GM12878 (cell line): Measurements from ENCODE around the gene RNU6-9. TPM values are rescaled to one million over a fixed set of nuclear protein-coding genes. Genes with fewer than 3 reads are reported as not detected.

Experiments
- ATAC-seq: fragments of 200-7000 bp; cut with Tn5 transposase; 3 replicates; pipeline ENCODE4 v1.9.1; 2020; ENCODE audit warnings: mild to moderate bottlenecking, moderate library complexity
- BruUV-seq: library from RNA; stranded (reverse); fragments of 400-500 nt; replicated peaks from 2 replicates; lab custom pipeline; 2021; lab: Mats Ljungman, UMichigan
- CTCF ChIA-PET: fragments of 300-600 bp; sonication (Branson Sonifier 250); formaldehyde crosslinking; extraction: SDS; loops from one replicate; lab custom pipeline; 2021; ENCODE audit warnings: inconsistent platforms; lab: Yijun Ruan, JAX
- POLR2A ChIA-PET: fragments of 350-600 bp; formaldehyde crosslinking; extraction: SDS; loops from one replicate; lab custom pipeline; 2021; ENCODE audit warnings: inconsistent platforms; lab: Charles Lee
- RAD21 ChIA-PET: fragments of 300-600 bp; sonication (Branson Sonifier 250); formaldehyde crosslinking; loops from one replicate; lab custom pipeline; 2023; ENCODE audit warnings: antibody characterized with exemption; ENCODE audit not compliant: unreplicated experiment; lab: Charles Lee
- SMC1A ChIA-PET: fragments of 300-600 bp; sonication (Branson Sonifier 250); formaldehyde crosslinking; loops from one replicate; lab custom pipeline; 2023; ENCODE audit not compliant: unreplicated experiment, uncharacterized antibody; lab: Charles Lee
- DNase-seq: peaks from one replicate; pipeline ENCODE4 v3.0.0-alpha.2; 2011; ENCODE audit warnings: low read depth, low spot score
- FAIRE-seq: peaks from 3 replicates; lab custom pipeline; 2011; peaks lifted over from hg19 to GRCh38; lab: Jason Lieb, UNC
- H2AFZ ChIP-seq: 2 replicates; pipeline ENCODE4 v1.6.0; 2011; ENCODE audit warnings: low read depth, low read length, control low read depth; ENCODE audit not compliant: control insufficient read depth
- H3K27ac ChIP-seq: 2 replicates; pipeline ENCODE4 v1.5.1; 2011; ENCODE audit warnings: control low read depth; ENCODE audit not compliant: control insufficient read depth, insufficient read depth
- H3K27me3 ChIP-seq, 2 experiments: replicated peaks in 1 of 2; 2 replicates each; pipeline versions ENCODE4 v1.6.0 to v1.6.1; 2011; ENCODE audit warnings: low read length in 1 of 2; ENCODE audit not compliant: control insufficient read depth in 2 of 2, insufficient read depth in 2 of 2
- H3K36me3 ChIP-seq, 2 experiments: 2 replicates each; pipeline ENCODE4 v1.5.1; 2011; ENCODE audit warnings: low read length in 1 of 2; ENCODE audit not compliant: control insufficient read depth in 2 of 2, insufficient read depth in 2 of 2
- H3K4me1 ChIP-seq: 2 replicates; pipeline ENCODE4 v1.6.1; 2011; ENCODE audit warnings: mild to moderate bottlenecking, low read length, moderate library complexity, mixed read lengths; ENCODE audit not compliant: control insufficient read depth, insufficient read depth
- H3K4me2 ChIP-seq: 2 replicates; pipeline ENCODE4 v1.6.0; 2011; ENCODE audit warnings: control low read depth; ENCODE audit not compliant: control insufficient read depth, insufficient read depth
- H3K4me3 ChIP-seq: fragments of 200-600 bp; sonication (generic); 2 replicates; pipeline ENCODE4 v1.5.1; 2016
- H3K79me2 ChIP-seq: 2 replicates; pipeline ENCODE4 v1.6.0; 2011; ENCODE audit warnings: low read length; ENCODE audit not compliant: control insufficient read depth, insufficient read depth
- H3K9ac ChIP-seq: 2 replicates; pipeline ENCODE4 v1.8.0; 2011; ENCODE audit warnings: low read length, control low read depth, mixed read lengths; ENCODE audit not compliant: control insufficient read depth, insufficient read depth
- H3K9me3 ChIP-seq: replicated peaks from 3 replicates; pipeline ENCODE4 v1.5.1; 2011; ENCODE audit warnings: mild to moderate bottlenecking, low read length; ENCODE audit not compliant: control insufficient read depth, insufficient read depth
- H4K20me1 ChIP-seq: 2 replicates; pipeline ENCODE4 v1.6.0; 2011; ENCODE audit not compliant: control insufficient read depth, insufficient read depth
- ATF3 ChIP-seq: IDR thresholded peaks from 2 replicates; pipeline ENCODE4 v1.6.1; 2011; ENCODE audit warnings: low read depth, mild to moderate bottlenecking, low read length, moderate library complexity, borderline replicate concordance; ENCODE audit errors: extremely low read depth
- BHLHE40 ChIP-seq, 2 experiments: fragments of 450-650 bp in 1 of 2; IDR thresholded peaks; 2 replicates each; pipeline ENCODE4 v1.6.1; 2011 to 2017; ENCODE audit warnings: low read depth in 2 of 2, borderline replicate concordance in 1 of 2, improper control_type of control experiment in 1 of 2, low read length in 1 of 2, mild to moderate bottlenecking in 1 of 2
- CHD1 ChIP-seq: IDR thresholded peaks from 2 replicates; pipeline ENCODE4 v1.6.1; 2012; ENCODE audit warnings: low read depth, low read length, improper control_type of control experiment
- CHD4 ChIP-seq: fragments of 200-600 bp; sonication (generic); IDR thresholded peaks from 2 replicates; pipeline ENCODE4 v1.6.1; 2016; ENCODE audit warnings: mild to moderate bottlenecking
- DPF2 ChIP-seq: fragments of 450-650 bp; IDR thresholded peaks from 2 replicates; pipeline ENCODE4 v1.6.1; 2017; ENCODE audit warnings: mild to moderate bottlenecking
- GABPA ChIP-seq: IDR thresholded peaks from 2 replicates; pipeline ENCODE4 v1.6.1; 2014; ENCODE audit warnings: antibody characterized with exemption, low read depth, mild to moderate bottlenecking, inconsistent platforms
- JUNB ChIP-seq: IDR thresholded peaks from 2 replicates; pipeline ENCODE4 v1.6.1; 2016; ENCODE audit warnings: antibody characterized with exemption, mild to moderate bottlenecking
- KLF5 ChIP-seq: fragments of 450-650 bp; IDR thresholded peaks from 2 replicates; pipeline ENCODE4 v1.6.1; 2014; ENCODE audit warnings: mild to moderate bottlenecking; ENCODE audit not compliant: partially characterized antibody
- NKRF ChIP-seq: fragments of 450-650 bp; conservative IDR thresholded peaks from 2 replicates; pipeline ENCODE4 v1.6.1; 2017; ENCODE audit warnings: mild to moderate bottlenecking, moderate library complexity
- RB1 ChIP-seq: fragments of 450-650 bp; formaldehyde crosslinking; IDR thresholded peaks from 2 replicates; pipeline ENCODE4 v1.6.1; 2017; ENCODE audit warnings: mild to moderate bottlenecking, borderline replicate concordance
- SMAD1 ChIP-seq: fragments of 450-650 bp; IDR thresholded peaks from 2 replicates; pipeline ENCODE4 v1.6.1; 2018; ENCODE audit warnings: mild to moderate bottlenecking, low read depth; ENCODE audit not compliant: partially characterized antibody
- SMARCA5 ChIP-seq: fragments of 450-650 bp; IDR thresholded peaks from 2 replicates; pipeline ENCODE4 v1.6.1; 2017; ENCODE audit warnings: mild to moderate bottlenecking
- SP1 ChIP-seq: IDR thresholded peaks from one replicate; pipeline ENCODE4 v1.6.1; 2011; ENCODE audit warnings: low read depth, low read length
- WRNIP1 ChIP-seq: IDR thresholded peaks from 2 replicates; pipeline ENCODE4 v1.6.1; 2011; ENCODE audit warnings: low read depth, low read length, improper control_type of control experiment, borderline replicate concordance
- YY1 ChIP-seq: IDR thresholded peaks from 2 replicates; pipeline ENCODE4 v1.6.1; 2011; ENCODE audit warnings: low read depth, mild to moderate bottlenecking, low read length
- ZNF217 ChIP-seq: fragments of 450-650 bp; IDR thresholded peaks from 2 replicates; pipeline ENCODE4 v1.6.1; 2017; ENCODE audit warnings: antibody characterized with exemption, mild to moderate bottlenecking
- WGBS: methylation state at CpG from one replicate; pipeline ENCODE4 v1.1.6; 2016; ENCODE audit warnings: low lambda C conversion rate; ENCODE audit not compliant: insufficient replicate concordance, insufficient coverage; ENCODE audit errors: missing lambda C conversion rate; 5-methylcytosine and 5-hydroxymethylcytosine counted together
- in situ Hi-C: fragments of 300-500 bp; cut with MboI; formaldehyde crosslinking; loops from 9 replicates; pipeline ENCODE4 v1.14.3; 2018; ENCODE audit warnings: mixed read lengths
- intact Hi-C: fragments of 100-400 bp; cut with micrococcal nuclease; formaldehyde crosslinking; loops from one replicate; pipeline ENCODE4 v1.14.2; 2022; ENCODE audit not compliant: unreplicated experiment
- polyA plus RNA-seq, 11 experiments: library from polyadenylated mRNA; depleted of rRNA in 4 of 11; unstranded in 6 of 11; stranded (reverse) in 5 of 11; fragments of >200 nt; fragmentation: Nextera tagmentation in 4 of 11; fragmentation: Illumina TruSeq in 1 of 11; extraction: Ambion mirVana in 4 of 11; extraction: Trizol in 1 of 11; gene quantifications; 1 replicate in 1 of 11; 2 replicates in 10 of 11; pipeline versions ENCODE4 v1.2.1 to v1.2.3, GENCODE V29; 2011 to 2016; ENCODE audit warnings: inconsistent platforms in 2 of 11, missing spikeins in 2 of 11, low read depth in 1 of 11
- total RNA-seq, 4 experiments: library from RNA; depleted of rRNA in 3 of 4; stranded (reverse); fragments of >200 nt in 3 of 4; fragmentation: Illumina TruSeq in 1 of 4; extraction: Trizol in 1 of 4; gene quantifications; 2 replicates each; pipeline versions ENCODE4 v1.2.1 to v1.2.3, GENCODE V29; 2013 to 2021
- TF ChIP-seq, protein P1 (sequence below): IDR thresholded peaks from 2 replicates; pipeline ENCODE4 v1.6.1; 2011; ENCODE audit warnings: low read depth, low read length, improper control_type of control experiment, borderline replicate concordance

Gene RNU6-9
- total and polyA plus RNA-seq, 10 of the 15 experiments (the other 5 are each of a cell fraction or from before 2014, with no cell fraction given) = not detected

DNA sequence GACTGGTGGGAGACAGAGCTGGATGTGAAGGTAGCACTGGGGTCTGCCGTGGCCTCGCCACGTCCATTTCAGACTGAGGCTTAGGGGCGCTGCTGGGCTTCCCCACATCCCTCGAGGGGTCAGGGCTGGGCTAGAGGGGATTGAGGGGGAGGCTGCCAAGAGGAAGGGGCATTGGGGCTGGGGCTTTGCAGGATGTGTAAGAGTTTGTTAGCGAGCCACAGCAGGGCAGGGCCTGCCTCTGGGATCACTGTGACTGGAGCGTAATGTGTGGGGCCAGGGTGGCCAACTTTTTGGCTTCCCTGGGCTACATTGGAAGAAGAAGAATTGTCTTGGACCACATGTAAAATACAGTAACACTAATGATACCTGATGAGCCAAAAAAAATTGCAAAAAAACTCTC, 46.6 kb downstream of the RNU6-9 start:
- ATAC-seq (no peak), DNase-seq (no peak), FAIRE-seq (no peak)
- ChIA-PET CTCF (no interaction called here), SMC1A (no interaction called here), RAD21 (no interaction called here), POLR2A (interaction anchor here (1.3 kb wide), 1 partner anchor 9 kb away, joined by 3 read pairs; no protein-coding TSS in a partner anchor)
- peaks cover 64% of the 10 kb centered on the region for H3K79me2 ChIP-seq
- peaks cover 30 to 32% of the 10 kb centered on the region in 2 experiments for H3K36me3 ChIP-seq
- no peaks in the 10 kb centered on the region; the same call in 1 of the 2 replicates for H4K20me1 ChIP-seq
- H3K4me3 ChIP-seq = peak overlapping the region; percentile 37; the same call in 1 of the 2 replicates
- TF ChIP-seq JUNB = no peak
- TF ChIP-seq KLF5 = no peak
- no peak for TF ChIP-seq WRNIP1
- no peak for TF ChIP-seq CHD1
- no peak for TF ChIP-seq RB1
- TF ChIP-seq SP1 = no peak
- TF ChIP-seq DPF2 = no peak
- TF ChIP-seq GABPA = no peak
- TF ChIP-seq ZNF217 = no peak
- no peak for TF ChIP-seq NKRF
- TF ChIP-seq ATF3 = no peak
- TF ChIP-seq YY1 = no peak
- TF ChIP-seq BHLHE40 (IDR thresholded peaks at IDR 0.05; ENCODE audit: borderline replicate concordance in 1 of 2, low read depth in 2 of 2, low read length in 1 of 2) = no peak
- no peak for TF ChIP-seq SMAD1
- TF ChIP-seq SMARCA5 = no peak
- TF ChIP-seq, protein P1, sequence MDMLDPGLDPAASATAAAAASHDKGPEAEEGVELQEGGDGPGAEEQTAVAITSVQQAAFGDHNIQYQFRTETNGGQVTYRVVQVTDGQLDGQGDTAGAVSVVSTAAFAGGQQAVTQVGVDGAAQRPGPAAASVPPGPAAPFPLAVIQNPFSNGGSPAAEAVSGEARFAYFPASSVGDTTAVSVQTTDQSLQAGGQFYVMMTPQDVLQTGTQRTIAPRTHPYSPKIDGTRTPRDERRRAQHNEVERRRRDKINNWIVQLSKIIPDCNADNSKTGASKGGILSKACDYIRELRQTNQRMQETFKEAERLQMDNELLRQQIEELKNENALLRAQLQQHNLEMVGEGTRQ = no peak
- no peak for TF ChIP-seq CHD4
- intact Hi-C loops (no loop called here), in situ Hi-C loops (no loop called here)
- H3K9ac ChIP-seq = no peak overlapping the region
- WGBS = 91% methylated on average over 7 of the region's 7 CpGs
- H3K4me1 ChIP-seq = peaks cover 7% of the 10 kb centered on the region
- H2AFZ ChIP-seq = no peak overlapping the region
- no peaks in the 10 kb centered on the region for H3K27me3 ChIP-seq
- peak overlapping the region; percentile 58; the same call in 1 of the 2 replicates for H3K27ac ChIP-seq
- H3K4me2 ChIP-seq = peak overlapping the region; percentile 79
- H3K9me3 ChIP-seq = peaks cover 4% of the 10 kb centered on the region
- BruUV-seq = no TSS peak
